ENCODE data around the gene RAB11FIP3. TPM values are rescaled to one million over a fixed set of nuclear protein-coding genes. Genes with fewer than 3 reads are reported as not detected.

RAB11FIP3 gene
- total and polyA plus RNA-seq, 9 of the 15 experiments (the other 6 are each of a cell fraction or from before 2014, with no cell fraction given): 0.46 to 13.1 (median 4.3) TPM

DNA sequence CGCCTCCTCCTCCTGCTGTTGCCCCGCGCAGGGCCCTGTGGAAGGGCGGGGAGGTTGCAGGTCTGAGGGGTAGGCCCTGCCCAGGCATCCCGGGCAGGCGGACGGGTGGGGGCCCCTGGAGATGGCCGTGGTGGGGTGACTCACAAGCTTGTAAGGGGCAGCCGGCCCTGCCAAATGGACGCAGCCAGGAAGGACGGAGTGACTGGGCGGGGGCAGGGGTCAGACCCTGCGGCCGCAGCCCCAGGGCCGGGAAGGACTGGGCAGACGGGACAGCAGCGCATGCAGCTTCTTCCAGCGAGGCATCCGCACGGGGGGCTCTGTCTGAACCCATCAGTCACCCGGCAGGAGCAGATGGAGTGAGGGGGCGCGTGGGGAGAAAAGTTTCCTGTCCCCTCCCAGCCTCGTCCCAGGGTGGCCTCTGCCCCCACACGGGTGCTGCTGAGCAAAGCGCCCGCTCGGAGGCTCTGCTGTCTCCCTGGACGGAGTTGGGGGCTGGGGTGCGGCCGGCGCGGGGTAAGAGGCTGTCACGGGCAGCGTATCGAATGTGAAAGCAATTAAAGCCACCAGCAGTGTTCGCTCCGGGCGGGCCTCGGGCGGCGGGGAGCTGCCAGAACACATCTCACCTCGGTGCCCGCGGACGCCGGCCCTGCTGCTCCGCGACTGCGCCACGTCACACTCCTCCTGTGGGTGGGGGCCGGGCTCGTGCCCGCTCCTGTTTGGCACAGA lies 129.4 kb downstream of the RAB11FIP3 start:
- ChIA-PET CTCF (ENCODE audit: low intra/inter-chr PET ratio) (no interaction called here), POLR2A (interaction anchor here (0.6 to 1.1 kb wide), 2 partner anchors 18 to 75 kb away, joined by 3 to 4 read pairs; no protein-coding TSS in a partner anchor)
- FAIRE-seq (no peak), ATAC-seq (no peak), DNase-seq (ENCODE audit: extremely low read depth in 1 of 4, low spot score in 3 of 4) (no peak)
- in situ Hi-C loops (cut with MboI): no loop called here
- Histone ChIP-seq H3K4me2 (ENCODE audit: insufficient read depth, low read length) (no peak overlapping the region), H3K9me3 (replicated peaks; ENCODE audit: control insufficient read depth, insufficient read depth, low read depth, low read length) (no peaks in the 10 kb centered on the region), H2AFZ (ENCODE audit: low read depth, low read length) (no peak overlapping the region), H3K79me2 (ENCODE audit: control insufficient read depth, insufficient read depth, low read length) (peaks cover 2% of the 10 kb centered on the region; the same call in 1 of the 3 replicates), H3K36me3 (ENCODE audit: control insufficient read depth, insufficient read depth, low read length) (peaks cover 37% of the 10 kb centered on the region; the same call in 1 of the 3 replicates), H4K20me1 (replicated peaks; ENCODE audit: control insufficient read depth, insufficient read depth, low read length) (no peaks in the 10 kb centered on the region), H3K27ac (ENCODE audit: extremely low read depth, low read depth, low read length) (no peak overlapping the region), H3K9ac (ENCODE audit: insufficient read depth in 1 of 2, low read depth in 2 of 2, low read length in 2 of 2) (no peak overlapping the region), H3K27me3 (ENCODE audit: control insufficient read depth in 2 of 2, insufficient read depth in 2 of 2, low read length in 2 of 2) (no peaks in the 10 kb centered on the region), H3K9me1 (ENCODE audit: control insufficient read depth, insufficient read depth, low read length) (no peaks in the 10 kb centered on the region), H3K4me3 (no peak overlapping the region), H3K4me1 (replicated peaks in 1 of 2; ENCODE audit: control insufficient read depth in 2 of 2, insufficient read depth in 2 of 2, low read length in 2 of 2) (peaks cover 0 to 60% of the 10 kb centered on the region in 2 experiments; a peak in 2 of 5 replicates)
- TF ChIP-seq POLR2A (conservative IDR thresholded peaks at IDR 0.05): peak; percentile 46; the same call in 1 of the 2 replicates
- no peak for TF ChIP-seq ZNF274 (IDR thresholded peaks at IDR 0.05; ENCODE audit: borderline replicate concordance, low read depth, low read length)
- peak; percentile 59 for TF ChIP-seq RBM22 (IDR thresholded peaks at IDR 0.05; ENCODE audit: low read depth, low read length, poor library complexity, severe bottlenecking)
- TF ChIP-seq, protein P1, sequence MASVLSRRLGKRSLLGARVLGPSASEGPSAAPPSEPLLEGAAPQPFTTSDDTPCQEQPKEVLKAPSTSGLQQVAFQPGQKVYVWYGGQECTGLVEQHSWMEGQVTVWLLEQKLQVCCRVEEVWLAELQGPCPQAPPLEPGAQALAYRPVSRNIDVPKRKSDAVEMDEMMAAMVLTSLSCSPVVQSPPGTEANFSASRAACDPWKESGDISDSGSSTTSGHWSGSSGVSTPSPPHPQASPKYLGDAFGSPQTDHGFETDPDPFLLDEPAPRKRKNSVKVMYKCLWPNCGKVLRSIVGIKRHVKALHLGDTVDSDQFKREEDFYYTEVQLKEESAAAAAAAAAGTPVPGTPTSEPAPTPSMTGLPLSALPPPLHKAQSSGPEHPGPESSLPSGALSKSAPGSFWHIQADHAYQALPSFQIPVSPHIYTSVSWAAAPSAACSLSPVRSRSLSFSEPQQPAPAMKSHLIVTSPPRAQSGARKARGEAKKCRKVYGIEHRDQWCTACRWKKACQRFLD (CRISPR knock-in tag; IDR thresholded peaks at IDR 0.05): no peak
- TF ChIP-seq POLR2G (IDR thresholded peaks at IDR 0.05; ENCODE audit: low read depth, low read length): peak; percentile 61; the same call in 1 of the 2 replicates
- no peak for TF ChIP-seq POLR2B (IDR thresholded peaks at IDR 0.05; ENCODE audit: low read depth, partially characterized antibody)
- no peak for TF ChIP-seq PHF8 (IDR thresholded peaks at IDR 0.05; ENCODE audit: borderline replicate concordance, low read length)
- TF ChIP-seq SIRT6 (IDR thresholded peaks at IDR 0.05; ENCODE audit: low read depth, low read length): no peak
- TF ChIP-seq DNMT1 (IDR thresholded peaks at IDR 0.05): no peak
- TF ChIP-seq ZNF224 (CRISPR knock-in tag; IDR thresholded peaks at IDR 0.05): no peak
- no peak for TF ChIP-seq ZNF830 (CRISPR knock-in tag; IDR thresholded peaks at IDR 0.05)
- no peak for TF ChIP-seq ETS2 (tag; IDR thresholded peaks at IDR 0.05; ENCODE audit: borderline replicate concordance, poor library complexity, severe bottlenecking)
- BruUV-seq (replicated peaks): no TSS peak
- 83% methylated on average over 26 of the region's 54 CpGs for WGBS (ENCODE audit: insufficient coverage, low coverage, missing lambda C conversion rate)
- intact Hi-C loops (cut with micrococcal nuclease): no loop called here

Data from K562 (cell line).